ENCODE measurements around the gene GPR146.

- TF ChIP-seq CTCF (IDR thresholded peaks at IDR 0.05; ENCODE audit: insufficient read depth, low read depth, low read length) (no peak), EZH2 (IDR thresholded peaks at IDR 0.05; ENCODE audit: insufficient read depth, low read length) (no peak)
These were observed 51.3 kb downstream of the GPR146 start for GRCh38 chr7:1095621-1096155.

Measured in astrocyte (in vitro differentiated cells and primary cell).